NCI-H774 (cell line): ENCODE measurements around the gene PCNX1.
"Not testable (repeated sequence)": the region's sequence is repeated elsewhere in the genome, so short reads cannot be mapped to it uniquely, and the experiment has no call there.

Source experiments
- DNase-seq: peaks from one replicate; lab custom pipeline; 2025; lab: John Stamatoyannopoulos, UW

Gene PCNX1

GRCh38 chr14:71013551-71014192 is 106.4 kb downstream of the PCNX1 start:
- no peak for DNase-seq

- not testable (repeated sequence) for DNase-seq
These were observed 112.7 kb downstream of the PCNX1 start for GRCh38 chr14:71019917-71020316.

DNA sequence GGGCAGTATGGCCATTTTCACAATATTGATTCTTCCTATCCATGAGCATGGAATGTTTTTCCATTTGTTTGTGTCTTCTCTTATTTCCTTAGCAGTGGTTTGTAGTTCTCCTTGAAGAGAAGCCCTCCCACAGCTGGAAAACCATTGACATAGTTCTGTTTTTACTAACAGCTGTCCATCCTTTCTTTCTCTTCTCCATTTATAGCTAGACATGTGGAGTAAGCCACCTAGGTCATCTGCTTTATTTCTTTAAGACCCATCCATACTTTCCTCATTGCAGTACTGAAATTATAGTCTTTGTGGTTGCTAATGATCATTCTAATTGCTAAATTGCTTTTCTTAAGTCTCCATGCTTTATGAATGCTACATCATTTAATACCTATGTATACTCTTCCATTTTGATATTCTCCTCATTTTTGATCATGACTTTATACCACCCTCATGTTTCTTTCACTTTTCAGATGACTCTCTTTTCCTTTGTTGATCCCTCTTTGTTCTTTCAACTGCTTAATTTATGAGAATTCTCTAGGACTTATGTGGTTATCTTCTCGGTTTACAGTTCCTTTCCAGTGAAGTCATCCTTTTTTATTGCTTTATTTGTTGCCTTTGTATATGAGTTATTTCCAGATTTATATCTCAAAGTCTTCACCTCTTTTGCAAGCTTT is 114.2 kb downstream of the PCNX1 start:
- no peak for DNase-seq

GRCh38 chr14:71022012-71022869 is 115.0 kb downstream of the PCNX1 start:
- DNase-seq = no peak

DNA sequence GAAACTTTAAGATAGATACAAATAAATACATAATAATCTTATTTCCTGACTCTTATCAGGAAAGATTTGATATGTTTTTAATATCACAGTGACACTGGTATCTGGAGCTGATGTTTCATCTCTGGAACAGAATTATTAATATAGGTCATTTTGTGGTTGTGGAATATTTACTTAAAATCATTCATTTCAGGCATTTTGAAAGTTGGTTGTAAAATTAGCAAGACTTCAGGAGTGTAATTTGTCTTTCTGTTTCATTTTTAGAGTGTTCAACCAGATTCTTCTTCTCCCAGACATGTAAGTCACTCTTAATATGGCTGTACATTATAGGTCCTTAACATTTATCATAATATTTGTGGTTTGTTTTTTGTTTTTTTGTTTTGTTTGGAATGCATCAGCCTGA is 115.7 kb downstream of the PCNX1 start:
- no peak for DNase-seq

DNA sequence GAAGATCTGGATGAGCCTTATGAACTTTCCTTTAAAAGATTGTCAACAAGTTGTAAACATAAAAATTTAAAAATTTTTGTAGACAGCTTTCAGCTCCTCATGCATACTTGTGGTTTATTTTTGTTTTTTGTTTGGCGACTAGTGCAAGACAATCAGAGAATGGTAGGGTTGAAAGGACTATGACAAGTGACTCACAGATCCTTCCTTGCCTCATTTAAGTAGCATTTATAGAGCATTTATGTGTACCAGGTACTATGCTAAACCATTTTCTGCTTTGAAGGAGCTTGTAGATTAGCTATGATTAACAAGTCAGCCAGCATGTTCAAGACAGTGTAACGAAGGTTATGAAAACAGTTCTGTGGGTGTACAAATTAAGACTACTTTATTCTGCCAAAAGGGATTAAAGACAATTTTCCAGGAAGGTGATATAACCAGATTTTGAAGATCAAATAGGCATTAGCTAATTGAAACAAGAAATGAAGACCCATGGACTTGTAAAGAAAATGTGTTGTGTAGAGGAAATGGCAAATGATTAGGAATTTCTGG is 122.0 kb downstream of the PCNX1 start:
- DNase-seq = no peak

- DNase-seq = no peak
These were observed 123.7 kb downstream of the PCNX1 start for GRCh38 chr14:71031000-71031399.

GRCh38 chr14:71036433-71036832 is 129.2 kb downstream of the PCNX1 start:
- no peak for DNase-seq

DNA sequence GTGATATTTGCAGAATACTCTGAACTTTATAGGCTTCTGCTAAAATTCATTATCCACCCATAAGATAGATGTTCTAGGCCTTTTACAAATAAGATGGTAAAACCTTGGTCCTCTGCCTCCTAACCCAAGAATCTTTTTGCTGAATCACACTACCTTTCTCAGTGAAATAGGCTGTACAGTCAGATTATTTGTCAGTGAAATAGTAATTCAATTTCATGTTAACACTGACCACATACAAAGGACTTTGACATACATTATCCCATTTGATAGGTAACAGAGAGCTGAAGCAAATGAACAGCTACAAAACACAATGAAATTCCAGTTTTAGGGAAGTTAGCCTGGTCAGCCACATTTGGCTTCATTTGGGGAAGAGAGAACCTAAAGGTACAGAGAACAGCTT is 141.1 kb downstream of the PCNX1 start:
- no peak for DNase-seq

DNA sequence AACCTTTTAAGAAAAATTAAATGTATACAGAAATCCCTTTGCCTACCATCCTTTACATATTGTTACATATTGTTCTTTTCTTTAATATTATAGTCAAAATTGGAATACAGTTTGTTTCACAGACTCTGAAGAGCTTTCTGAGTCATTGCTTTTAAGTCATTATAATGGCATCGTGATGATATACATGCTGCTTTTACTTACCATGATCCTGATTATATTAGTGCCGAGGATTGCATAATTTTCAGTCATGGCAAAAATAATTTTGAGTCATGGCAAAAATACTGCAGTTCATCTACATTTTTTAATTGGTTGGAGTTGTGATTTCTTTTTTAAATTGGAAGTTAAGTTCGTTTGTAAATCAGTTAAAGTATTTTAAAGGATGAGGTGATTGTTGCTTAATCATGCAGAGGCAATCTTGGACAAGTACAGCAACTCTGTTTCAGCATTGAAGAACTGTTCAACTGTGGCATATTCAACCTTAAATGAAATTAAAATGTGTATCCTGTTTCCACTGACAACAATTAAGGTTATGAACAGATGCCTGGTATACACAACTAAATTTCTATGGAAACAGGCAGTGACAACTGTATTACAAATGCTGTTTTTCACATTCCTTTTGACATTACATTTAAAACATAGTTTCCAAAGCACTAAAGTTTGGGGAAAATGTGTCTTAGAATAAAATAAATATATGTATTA is 142.3 kb downstream of the PCNX1 start:
- no peak for DNase-seq

DNA sequence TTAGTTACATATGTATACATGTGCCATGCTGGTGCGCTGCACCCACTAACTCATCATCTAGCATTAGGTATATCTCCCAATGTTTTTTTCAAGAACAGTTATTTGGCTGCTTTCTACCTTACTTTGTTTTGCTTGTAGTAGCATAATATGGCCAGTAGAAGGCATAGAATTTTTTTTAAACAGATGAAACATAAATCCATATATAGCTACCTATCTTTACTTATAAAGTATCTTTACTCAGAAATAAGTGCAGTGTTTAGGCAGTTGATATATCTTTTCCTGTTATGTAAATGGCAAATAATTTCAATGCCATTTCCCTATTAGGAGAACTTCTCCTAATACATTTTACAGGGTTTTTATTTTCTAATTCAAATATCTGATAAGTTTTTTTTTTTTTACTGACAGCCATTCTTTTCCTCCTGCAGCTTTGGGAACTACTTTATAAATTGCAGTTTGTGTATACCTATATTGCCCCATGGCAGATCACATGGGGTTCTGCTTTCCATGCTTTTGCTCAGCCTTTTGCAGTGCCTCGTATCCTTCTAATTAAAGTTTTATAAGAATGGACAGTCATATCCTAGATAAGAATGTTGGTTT is 143.1 kb downstream of the PCNX1 start:
- no peak for DNase-seq

DNA sequence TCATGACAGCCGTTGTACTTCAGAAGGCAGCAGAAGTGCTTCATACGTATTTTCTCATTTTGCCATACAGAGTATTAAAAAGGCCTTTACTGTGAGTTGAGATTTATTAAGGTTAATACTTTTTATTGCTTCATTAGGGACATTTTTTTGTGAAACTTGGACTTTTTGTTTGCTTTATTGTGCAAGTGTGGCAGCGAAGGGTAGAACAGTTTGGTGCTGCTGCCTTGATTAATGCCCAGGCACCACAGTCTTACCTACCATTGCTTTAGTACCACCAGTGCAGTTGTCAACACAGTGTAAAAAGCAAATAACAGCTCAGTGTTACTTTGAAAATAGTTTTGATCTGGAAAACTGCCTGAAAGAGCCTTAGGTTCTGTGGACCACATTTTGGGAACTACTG is 147.4 kb downstream of the PCNX1 start:
- DNase-seq = no peak

- DNase-seq = no peak
These were observed 148.9 kb downstream of the PCNX1 start for GRCh38 chr14:71056168-71056567.

DNA sequence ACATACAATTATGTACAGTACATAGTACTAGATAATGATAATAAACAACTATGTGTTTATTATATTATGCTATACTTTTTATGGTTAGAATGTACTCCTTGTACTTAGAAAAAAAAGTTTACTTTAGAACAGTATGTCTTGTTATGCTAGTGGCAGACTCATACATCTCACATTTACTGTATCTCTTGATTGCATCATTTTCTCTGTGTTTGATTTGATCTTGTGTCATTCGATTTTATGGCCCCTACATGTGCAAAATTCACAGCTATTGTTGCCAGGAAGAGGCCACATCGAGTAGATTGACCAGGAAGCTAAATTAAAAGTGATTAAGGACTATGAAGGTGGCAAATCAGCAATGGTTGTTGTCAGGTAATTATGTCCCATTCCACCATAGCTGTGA is 153.0 kb downstream of the PCNX1 start:
- no peak for DNase-seq

- DNase-seq = no peak
These were observed 153.7 kb downstream of the PCNX1 start for GRCh38 chr14:71060825-71061455.

DNA sequence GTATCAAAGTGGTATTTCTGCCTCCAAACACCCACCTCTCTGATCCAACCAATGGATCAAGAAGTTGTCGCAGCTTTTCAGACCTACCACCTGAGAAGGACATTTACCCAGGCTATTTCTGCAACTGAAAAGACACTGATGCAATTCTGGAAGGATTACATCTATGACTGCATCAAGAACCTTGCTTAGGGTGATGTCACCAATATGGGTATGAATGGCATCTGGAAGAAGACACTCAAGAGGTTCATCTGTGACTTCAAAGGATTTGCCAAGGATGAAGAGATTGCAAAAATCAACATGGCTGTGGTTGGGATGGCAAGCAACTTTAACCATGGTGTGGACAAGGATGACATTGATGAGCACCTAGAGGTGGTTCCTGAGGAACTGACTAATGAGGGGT is 154.2 kb downstream of the PCNX1 start:
- no peak for DNase-seq

- no peak for DNase-seq
These were observed 155.5 kb downstream of the PCNX1 start for GRCh38 chr14:71062581-71063303.

GRCh38 chr14:71063351-71063750 is 156.1 kb downstream of the PCNX1 start:
- DNase-seq = no peak

DNA sequence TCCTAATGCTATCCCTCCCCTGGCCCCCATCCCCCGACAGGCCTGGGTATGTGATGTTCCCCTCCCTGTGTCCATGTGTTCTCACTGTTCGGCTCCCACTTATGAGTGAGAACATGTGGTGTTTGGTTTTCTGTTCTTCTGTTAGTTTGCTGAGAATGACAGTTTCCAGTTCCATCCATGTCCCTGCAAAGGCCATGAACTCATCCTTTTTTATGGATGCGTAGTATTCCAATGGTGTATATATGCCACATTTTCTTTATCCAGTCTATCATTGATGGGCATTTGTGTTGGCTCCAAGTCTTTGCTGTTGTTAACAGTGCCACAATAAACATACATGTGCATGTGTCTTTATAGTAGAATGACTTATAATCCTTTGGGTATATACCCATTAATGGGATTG is 157.5 kb downstream of the PCNX1 start:
- DNase-seq = not testable (repeated sequence)

DNA sequence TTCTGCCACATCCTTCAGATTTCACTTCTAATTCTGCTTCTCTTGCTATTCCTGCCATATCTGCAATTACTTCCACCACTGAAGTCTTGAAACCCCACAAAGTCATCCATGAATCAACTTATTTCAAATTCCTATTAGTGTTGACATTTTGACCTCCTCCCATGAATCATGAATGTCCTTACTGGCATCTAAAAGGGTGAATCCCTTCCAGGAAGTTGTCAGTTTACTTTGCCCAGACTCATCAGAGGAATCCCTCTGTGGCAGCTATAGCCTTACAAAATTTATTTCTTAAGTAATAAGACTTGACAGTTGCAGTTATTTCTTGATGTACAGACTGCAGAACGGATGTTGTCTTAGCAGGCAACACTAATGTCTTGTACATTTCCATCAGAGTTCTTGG is 162.9 kb downstream of the PCNX1 start:
- no peak for DNase-seq

GRCh38 chr14:71071042-71071441 is 163.8 kb downstream of the PCNX1 start:
- no peak for DNase-seq
